GM10248 (cell line): ENCODE results near the gene COPG2.

Source experiments
- CTCF ChIA-PET: fragments of 300-600 bp; sonication (Branson Sonifier 250); formaldehyde crosslinking; extraction: SDS; loops from one replicate; lab custom pipeline; 2021; ENCODE audit warnings: antibody characterized with exemption; lab: Yijun Ruan, JAX
- POLR2A ChIA-PET: fragments of 350-650 bp; sonication (Branson Sonifier 250); formaldehyde crosslinking; extraction: SDS; loops from one replicate; lab custom pipeline; 2020; ENCODE audit warnings: antibody characterized with exemption; lab: Yijun Ruan, JAX
- DNase-seq: peaks from one replicate; pipeline ENCODE4 v3.0.0; 2012; ENCODE audit errors: extremely low spot score
- CTCF ChIP-seq: IDR thresholded peaks from 2 replicates; pipeline ENCODE4 v1.5.1; 2012; ENCODE audit warnings: mild to moderate bottlenecking, low read depth; ENCODE audit errors: extremely low read depth, missing control alignments, control extremely low read depth

COPG2 gene

DNA sequence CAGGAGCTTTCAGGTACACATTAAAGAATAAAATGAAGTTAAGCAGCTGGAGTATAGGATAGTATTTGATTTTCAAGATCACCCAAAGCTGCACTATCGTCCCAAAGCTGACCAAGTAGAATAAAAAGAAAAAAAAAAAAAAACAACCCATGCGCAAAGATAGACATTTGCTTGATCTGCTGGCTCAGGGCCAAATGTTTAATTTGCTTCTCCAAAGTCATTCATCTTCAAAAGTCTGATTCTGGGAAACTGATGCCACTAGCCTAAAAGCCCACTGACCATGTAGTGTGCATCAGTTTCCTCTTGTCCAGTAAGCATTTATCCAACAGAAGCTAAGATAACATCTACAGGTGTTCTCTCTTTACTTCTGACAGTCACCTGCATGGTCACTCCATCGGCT is 162.2 kb downstream of the COPG2 start:
- ChIA-PET POLR2A (no interaction called here), CTCF (interaction anchor here (1.0 kb wide), 1 partner anchor 17 kb away, joined by 3 read pairs; no protein-coding TSS in a partner anchor)
- TF ChIP-seq CTCF: no peak
- DNase-seq: no peak

- CTCF ChIA-PET: interaction anchor here (1.0 kb wide), 1 partner anchor 17 kb away, joined by 3 read pairs; no protein-coding TSS in a partner anchor
- TF ChIP-seq CTCF: no peak
- DNase-seq: no peak
- POLR2A ChIA-PET: no interaction called here
Measured at GRCh38 chr7:130505753-130506152, 162.8 kb downstream of the COPG2 start.

- no peak for DNase-seq
- CTCF ChIA-PET: interaction anchor here (1.3 to 2.0 kb wide), 2 partner anchors 16 to 63 kb away, joined by 3 to 4 read pairs; no protein-coding TSS in a partner anchor
- TF ChIP-seq CTCF: no peak
- POLR2A ChIA-PET: no interaction called here
Measured at GRCh38 chr7:130500910-130501309, 167.6 kb downstream of the COPG2 start.

DNA sequence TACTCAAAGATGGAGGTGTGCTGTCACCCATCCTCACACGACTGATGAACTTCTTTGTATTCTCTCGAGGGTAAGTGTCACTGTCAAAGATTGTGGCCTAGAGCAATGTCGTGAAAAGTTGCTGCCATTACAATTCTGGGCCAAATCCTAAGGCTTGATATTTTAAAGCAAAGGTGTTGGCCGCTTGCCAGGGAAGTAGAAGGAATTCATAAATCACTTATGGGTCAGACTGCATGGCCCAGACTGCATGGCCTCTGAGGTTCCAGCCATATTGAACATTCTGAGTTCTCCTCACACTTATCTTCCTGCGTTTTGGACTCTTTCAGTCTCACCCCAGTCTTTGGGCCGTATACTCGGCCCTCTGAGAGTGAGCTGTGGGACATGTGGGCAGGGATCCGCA is 168.1 kb downstream of the COPG2 start:
- no peak for DNase-seq
- ChIA-PET POLR2A (no interaction called here), CTCF (interaction anchor here (0.8 to 2.0 kb wide), 2 partner anchors 16 to 23 kb away, joined by 3 to 4 read pairs; no protein-coding TSS in a partner anchor)
- no peak for TF ChIP-seq CTCF

DNA sequence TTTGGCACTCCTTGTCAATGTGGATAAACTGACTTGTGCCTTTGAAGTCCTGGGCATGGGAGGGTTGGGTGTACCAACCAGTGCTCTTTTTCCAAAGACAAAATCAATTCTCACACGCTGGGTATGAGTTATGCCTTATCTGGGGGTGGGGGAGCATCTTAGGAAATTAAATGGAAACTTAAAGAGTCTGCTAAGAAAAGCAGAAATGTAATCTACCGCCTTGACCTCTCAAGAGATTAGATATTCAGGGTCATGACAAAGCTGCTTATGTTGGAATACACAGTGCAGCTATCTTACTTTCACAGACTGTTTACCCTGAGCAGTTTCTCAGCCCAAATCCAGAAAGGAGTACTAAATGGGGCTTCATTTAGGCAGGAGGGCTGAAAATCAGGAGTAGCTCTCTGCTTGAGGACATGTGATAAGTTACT is 174.1 kb downstream of the COPG2 start:
- no peak for TF ChIP-seq CTCF
- DNase-seq: no peak
- POLR2A ChIA-PET: no interaction called here
- CTCF ChIA-PET: interaction anchor here (0.8 to 2.0 kb wide), 3 partner anchors 10 to 422 kb away, joined by 4 to 5 read pairs (median 5); no protein-coding TSS in a partner anchor

- ChIA-PET POLR2A (no interaction called here), CTCF (interaction anchor here (2.0 kb wide), 1 partner anchor 9 kb away, joined by 5 read pairs; no protein-coding TSS in a partner anchor)
- DNase-seq: no peak
- no peak for TF ChIP-seq CTCF
Measured at GRCh38 chr7:130493275-130493873, 175.2 kb downstream of the COPG2 start.
